IPS DF 19.7 (cell line): ENCODE results near the gene GH1.
A peak's percentile ranks its signal among the peaks of the same experiment; 100 is the strongest.
"Not testable (repeated sequence)": the region's sequence is repeated elsewhere in the genome, so short reads cannot be mapped to it uniquely, and the experiment has no call there.

ENCODE experiments used
- DNase-seq: peaks from one replicate; pipeline ENCODE4 v3.0.0-alpha.2; 2013; ENCODE audit warnings: low read depth, low spot score

The GH1 gene

DNA sequence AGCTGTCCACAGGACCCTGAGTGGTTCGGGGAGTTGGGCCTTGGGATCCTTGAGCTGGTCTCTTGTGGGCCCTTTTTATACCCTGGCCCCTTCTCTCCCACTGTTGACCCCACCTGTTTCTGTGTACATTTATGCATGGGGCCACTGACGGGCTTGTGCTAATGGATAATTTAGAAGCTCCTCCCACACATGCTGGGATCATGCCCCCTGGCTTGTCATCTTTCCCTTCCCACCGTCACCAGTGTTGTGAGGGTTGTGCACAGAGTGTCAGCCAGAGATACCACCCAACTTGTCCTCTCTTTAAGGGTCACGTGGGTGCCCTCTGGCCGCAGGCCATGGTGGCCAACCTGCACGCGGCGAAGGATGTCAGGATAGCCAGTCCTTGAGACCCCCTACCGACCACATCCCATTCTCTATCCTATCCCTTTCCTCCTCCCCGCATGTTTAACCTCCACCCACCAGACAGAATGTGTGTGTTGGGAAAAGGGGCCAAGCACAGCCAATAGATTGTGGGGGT is at the start of gene GH1:
Gene GH1 (minus strand): TSS at position 51 of the 517 bp plus-strand sequence. CDS start 63 bp downstream, outside the sequence.
- DNase-seq = not testable (repeated sequence)

DNA sequence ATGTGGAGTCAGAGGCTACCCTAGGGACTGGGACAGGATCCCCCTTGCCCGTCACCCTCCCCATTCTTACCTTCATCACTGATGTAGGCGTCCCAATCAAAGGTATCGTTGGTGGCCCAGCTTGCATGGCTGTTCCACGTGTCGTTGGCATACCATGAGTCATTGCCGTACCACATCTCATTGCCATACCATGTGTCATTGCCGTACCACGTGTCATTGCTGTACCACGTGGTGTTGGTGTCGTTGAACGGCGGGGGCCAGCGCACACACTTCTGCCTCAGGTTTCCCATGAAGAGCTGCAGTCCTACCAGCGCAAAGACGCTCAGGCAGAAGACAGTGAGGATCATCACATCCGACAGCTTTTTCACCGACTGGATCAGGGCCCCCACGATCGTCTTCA is 49.3 kb upstream of the GH1 start:
- no peak for DNase-seq

DNA sequence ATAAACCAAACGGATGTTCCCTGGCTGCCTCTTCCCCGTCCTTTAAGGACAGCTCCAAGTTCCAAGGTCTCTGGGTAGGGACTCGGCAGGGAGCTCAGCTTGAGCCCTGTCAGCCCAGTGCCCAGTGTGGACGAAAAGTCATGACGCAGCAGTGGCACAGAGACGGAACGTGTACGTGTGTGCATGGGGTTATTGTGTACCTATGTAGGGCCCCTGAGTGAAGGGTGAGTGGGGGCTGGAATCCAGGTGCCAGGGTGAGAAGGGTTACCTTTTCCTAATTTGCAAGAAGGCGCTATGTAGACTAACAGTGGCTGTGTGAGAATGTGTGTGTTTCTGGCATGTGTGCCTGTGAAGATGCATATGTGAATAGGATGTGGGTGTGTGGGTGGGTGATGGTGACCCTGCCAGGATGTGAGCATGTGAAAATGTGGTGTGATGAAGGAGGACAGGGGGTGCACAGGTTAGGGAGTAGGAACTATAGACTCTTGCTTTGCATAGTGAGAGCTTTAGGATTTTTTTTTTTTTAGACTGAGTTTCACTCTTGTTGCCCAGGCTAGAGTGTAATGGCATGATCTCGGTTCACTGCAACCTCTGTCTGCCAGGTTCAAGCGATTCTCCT is 48.1 kb upstream of the GH1 start:
- DNase-seq = no peak

DNA sequence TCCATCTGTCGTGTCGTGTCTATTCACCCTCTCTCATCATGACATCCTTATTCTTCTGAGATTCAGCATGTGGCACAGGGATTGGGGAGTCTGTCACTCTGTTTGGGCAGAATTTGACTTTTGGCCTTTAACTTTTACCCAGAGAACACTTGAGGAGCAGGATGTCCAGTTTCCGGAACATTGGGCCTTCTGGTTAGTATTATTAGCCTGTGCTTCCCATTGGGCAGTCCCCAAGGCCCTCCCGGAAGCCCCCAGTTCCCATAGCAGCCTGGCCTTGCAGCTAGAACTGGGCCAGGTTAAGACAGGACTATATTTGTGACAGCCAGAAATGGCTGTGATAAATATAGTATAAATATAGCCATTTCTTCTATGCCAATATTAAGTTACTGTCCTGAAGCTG is 44.5 kb upstream of the GH1 start:
- DNase-seq = no peak

GRCh38 chr17:63962298-63962744 is 43.7 kb upstream of the GH1 start:
- DNase-seq = no peak

DNA sequence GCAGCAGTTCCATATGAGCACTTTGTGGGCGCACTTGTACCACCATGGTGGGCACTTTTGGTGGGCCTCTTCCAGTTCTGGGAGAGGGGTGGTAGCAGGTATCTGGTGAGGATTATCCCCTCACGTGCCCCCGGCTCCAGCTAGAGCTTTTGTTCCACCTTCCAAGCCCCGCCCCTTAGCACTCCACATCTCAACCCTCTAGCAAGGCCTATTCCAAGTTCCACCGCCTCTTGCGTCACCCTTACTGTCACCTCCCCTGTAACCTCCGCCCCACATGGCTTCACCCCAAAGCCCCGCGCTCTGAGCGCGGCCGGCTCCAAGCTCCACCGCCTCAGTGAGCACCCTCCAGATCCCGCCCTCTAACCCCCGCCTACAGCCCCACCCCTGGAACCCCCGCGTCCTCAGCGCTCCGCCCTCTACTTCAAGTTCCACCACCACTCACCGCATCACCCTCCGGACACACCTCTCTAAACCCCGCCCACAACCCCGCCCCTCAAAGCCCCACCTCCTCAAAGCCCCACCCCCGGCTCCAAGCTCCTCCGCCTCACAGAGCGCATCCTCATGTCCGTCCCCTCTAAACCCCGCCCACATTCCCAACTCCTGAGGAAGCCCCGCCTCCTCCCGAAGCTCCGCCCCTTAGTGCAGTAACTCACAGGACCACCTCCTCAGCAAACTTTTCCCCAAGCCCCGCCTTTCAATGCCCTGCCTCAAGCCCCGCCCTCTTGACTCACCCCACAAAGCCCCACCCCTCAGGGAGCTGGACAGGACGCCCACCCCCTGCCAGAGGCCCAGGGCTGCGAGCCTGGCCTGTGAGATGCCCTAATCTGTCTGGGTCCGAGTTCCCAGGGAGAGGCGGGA is 42.9 kb upstream of the GH1 start:
- DNase-seq = peak; percentile 78

GRCh38 chr17:63960430-63960829 is 41.8 kb upstream of the GH1 start:
- DNase-seq = no peak

DNA sequence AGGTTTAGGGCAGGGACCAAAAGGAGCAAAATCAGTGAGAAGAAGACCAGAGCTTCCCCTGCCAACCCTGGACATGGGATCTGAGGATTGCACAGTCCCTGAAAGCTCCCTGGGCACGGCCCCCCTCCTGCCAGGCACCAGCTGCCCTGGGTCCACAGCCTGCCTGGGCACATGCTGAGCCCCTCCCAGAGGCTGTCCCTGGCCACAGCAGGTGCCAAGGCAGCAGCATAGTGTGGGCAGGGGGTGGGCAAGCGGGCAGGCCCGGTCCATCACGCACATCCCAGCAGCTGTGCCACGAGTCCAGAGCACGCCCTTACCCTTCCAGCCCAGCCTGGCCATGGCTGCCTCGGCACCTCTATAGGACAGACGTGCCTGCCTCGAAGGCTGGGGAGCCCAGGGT is 41.4 kb upstream of the GH1 start:
- DNase-seq = no peak

DNA sequence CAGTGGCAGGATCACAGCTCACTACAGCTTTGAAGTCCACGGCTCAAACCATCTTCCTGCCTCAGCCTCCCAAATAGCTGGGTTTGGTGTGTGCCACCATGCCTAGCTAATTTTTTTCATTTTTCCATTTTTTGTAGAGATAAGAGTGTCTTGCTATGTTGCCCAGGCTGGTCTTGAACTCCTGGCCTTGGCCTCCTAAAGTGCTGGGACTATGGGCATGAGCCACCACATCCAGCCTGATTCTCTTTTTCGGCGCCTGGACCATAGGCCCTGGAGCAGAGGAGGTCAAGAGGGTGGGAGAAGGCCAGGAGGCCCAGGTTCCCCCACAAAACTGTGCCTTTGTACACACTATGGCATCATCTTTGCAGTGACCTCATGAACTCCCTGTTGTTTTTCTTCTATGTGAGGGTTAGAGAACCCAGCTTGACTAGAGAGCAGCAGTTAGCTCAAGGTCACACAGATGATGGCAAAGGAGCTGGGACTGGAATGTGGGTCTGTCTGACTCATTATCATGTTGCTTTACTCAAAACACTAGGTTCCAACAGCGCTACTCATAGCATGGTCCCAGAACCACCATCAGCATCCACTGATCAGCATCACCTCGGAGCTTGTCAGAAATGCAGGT is 37.8 kb upstream of the GH1 start:
- DNase-seq = no peak

GRCh38 chr17:63955791-63956190 is 37.2 kb upstream of the GH1 start:
- DNase-seq = no peak

GRCh38 chr17:63955232-63955631 is 36.6 kb upstream of the GH1 start:
- DNase-seq = no peak

- no peak for DNase-seq
Measured at GRCh38 chr17:63954402-63955063, 35.9 kb upstream of the GH1 start.

DNA sequence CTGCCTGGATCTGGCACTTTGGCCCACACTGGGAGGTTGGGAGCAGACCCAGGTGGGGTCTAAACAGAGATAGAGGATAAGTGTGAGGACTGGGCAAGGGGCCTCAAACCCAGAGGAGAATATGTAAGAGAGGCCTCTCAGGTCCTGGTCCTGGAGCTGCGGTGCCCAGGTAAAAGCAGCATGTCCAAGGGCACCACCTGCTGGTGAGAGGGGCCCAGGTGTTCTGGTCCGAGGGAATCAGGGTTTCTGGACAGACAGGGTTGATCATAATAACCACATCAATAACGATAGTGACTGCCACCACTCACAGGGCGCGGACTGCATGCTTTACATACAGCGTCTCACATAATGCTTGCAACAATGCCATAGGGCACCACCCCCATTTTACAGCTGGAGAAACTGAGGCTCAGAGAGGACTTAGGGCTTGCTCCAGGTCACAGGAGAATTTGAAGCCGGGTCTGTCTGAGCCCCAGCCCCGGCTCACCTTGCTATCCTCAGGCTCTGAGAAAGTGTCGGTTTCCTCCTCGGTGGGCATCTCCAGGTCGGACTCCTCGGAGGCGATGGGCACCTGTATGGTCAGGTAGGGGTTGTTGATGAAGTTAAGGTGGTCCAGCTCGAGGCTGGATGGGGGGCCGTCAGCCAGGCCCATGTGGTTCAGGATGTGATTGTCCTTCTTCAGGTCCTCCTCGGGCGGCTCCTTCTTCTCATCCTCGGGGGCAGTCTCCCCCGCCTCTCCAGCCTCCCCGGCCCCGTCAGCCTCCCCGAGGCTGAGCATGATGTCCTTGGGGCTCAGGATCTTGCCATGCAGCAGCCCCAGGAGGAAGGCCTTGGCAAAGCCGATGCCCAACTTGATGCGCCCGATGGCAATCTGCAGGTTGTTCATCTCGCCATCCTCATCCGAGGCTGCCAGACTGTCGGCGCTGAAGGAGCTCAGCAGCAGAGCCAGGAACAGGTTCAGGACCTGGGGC is 32.6 kb upstream of the GH1 start:
- DNase-seq = no peak

GRCh38 chr17:63949576-63950250 is 31.1 kb upstream of the GH1 start:
- DNase-seq = no peak

GRCh38 chr17:63948521-63948920 is 29.9 kb upstream of the GH1 start:
- DNase-seq = no peak

- no peak for DNase-seq
Measured at GRCh38 chr17:63947711-63948330, 29.2 kb upstream of the GH1 start.

- DNase-seq = no peak
Measured at GRCh38 chr17:63946440-63947363, 28.1 kb upstream of the GH1 start.

- DNase-seq = no peak
Measured at GRCh38 chr17:63945784-63946439, 27.3 kb upstream of the GH1 start.
